Prostate gland (tissue), 2 donors: ENCODE results near the gene FRYL. TPM values are rescaled to one million over a fixed set of nuclear protein-coding genes. Genes with fewer than 3 reads are reported as not detected.

ENCODE experiments used
- DNase-seq: peaks from one replicate; pipeline ENCODE4 v3.0.0-alpha.2; 2019; ENCODE audit warnings: low spot score
- H3K27ac ChIP-seq, 2 donors: fragments of 200-600 bp; sonication (generic); 2 replicates each; pipeline ENCODE4 v1.5.1; 2017 to 2019
- H3K27me3 ChIP-seq: fragments of 200-600 bp; sonication (generic); replicated peaks from 2 replicates; pipeline ENCODE4 v1.5.1; 2019; ENCODE audit not compliant: insufficient read depth
- H3K36me3 ChIP-seq, 2 donors: fragments of 200-600 bp; sonication (generic); 1 replicate in 1 of 2; 2 replicates in 1 of 2; pipeline versions ENCODE4 v1.5.1 to v1.8.1; 2017 to 2019
- H3K4me1 ChIP-seq: fragments of 200-600 bp; sonication (generic); replicated peaks from 2 replicates; pipeline ENCODE4 v1.5.1; 2019
- H3K4me3 ChIP-seq, 2 donors: fragments of 200-600 bp; sonication (generic); 2 replicates each; pipeline ENCODE4 v1.5.1; 2017 to 2019
- H3K9me3 ChIP-seq: fragments of 200-600 bp; sonication (generic); 2 replicates; pipeline ENCODE4 v1.5.1; 2017
- POLR2A ChIP-seq: fragments of 450-650 bp; IDR thresholded peaks from one replicate; pipeline ENCODE4 v1.6.1; 2016; ENCODE audit warnings: antibody characterized with exemption, mild to moderate bottlenecking
- POLR2AphosphoS5 ChIP-seq: sonication (generic); formaldehyde crosslinking; IDR thresholded peaks from one replicate; pipeline ENCODE4 v1.6.1; 2017; ENCODE audit warnings: antibody characterized with exemption
- WGBS: methylation state at CpG from one replicate; pipeline ENCODE4 v1.1.5; 2018; 5-methylcytosine and 5-hydroxymethylcytosine counted together
- intact Hi-C: fragments of 100-400 bp; cut with DNase I; formaldehyde crosslinking; loops from one replicate; pipeline ENCODE4 v1.14.2; 2022
- total RNA-seq, 2 donors: library from RNA; depleted of rRNA; stranded (reverse); fragments of >200 nt; gene quantifications; one replicate each; pipeline ENCODE4 v1.1.0, GENCODE V29; 2016
- TF ChIP-seq, protein P1 (sequence below), 4 experiments: fragments of 200-600 bp in 2 of 4; fragments of 450-650 bp in 2 of 4; sonication (generic) in 2 of 4; IDR thresholded peaks; 1 replicate in 3 of 4; 2 replicates in 1 of 4; pipeline ENCODE4 v1.5.1; 2016 to 2019; ENCODE audit warnings: antibody characterized with exemption in 4 of 4, mild to moderate bottlenecking in 2 of 4, moderate library complexity in 2 of 4

FRYL gene
- total RNA-seq, 2 donors from 2014 or later = 40.0 to 47.6 TPM

DNA sequence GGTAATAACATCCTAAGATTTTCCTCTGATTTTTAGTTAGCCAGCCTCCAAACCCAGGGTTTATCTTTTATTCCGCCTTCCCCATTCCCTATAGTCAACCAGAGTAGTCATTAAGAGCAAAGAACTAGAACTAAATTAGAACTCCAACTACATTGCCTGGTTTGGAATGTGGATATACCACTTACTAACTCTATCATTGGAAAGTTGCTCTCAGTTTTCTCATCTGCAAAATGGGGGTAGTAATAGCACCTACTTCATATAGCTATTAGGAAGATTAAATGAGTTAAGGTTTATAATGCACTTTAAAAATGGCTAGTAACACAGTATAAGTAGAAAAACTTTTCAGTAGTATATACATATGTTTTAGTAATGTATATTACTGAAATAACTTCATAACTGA lies 226.4 kb downstream of the FRYL start:
- DNase-seq = no peak
- H3K4me3 ChIP-seq = no peak overlapping the region
- H3K36me3 ChIP-seq = peaks cover 0 to 11% of the 10 kb centered on the region in 2 donors
- 100% methylated on average over 1 of the region's 1 CpG for WGBS
- no peak overlapping the region for H3K27ac ChIP-seq
- no peaks in the 10 kb centered on the region for H3K4me1 ChIP-seq
- no peak for TF ChIP-seq POLR2AphosphoS5
- TF ChIP-seq, protein P1, sequence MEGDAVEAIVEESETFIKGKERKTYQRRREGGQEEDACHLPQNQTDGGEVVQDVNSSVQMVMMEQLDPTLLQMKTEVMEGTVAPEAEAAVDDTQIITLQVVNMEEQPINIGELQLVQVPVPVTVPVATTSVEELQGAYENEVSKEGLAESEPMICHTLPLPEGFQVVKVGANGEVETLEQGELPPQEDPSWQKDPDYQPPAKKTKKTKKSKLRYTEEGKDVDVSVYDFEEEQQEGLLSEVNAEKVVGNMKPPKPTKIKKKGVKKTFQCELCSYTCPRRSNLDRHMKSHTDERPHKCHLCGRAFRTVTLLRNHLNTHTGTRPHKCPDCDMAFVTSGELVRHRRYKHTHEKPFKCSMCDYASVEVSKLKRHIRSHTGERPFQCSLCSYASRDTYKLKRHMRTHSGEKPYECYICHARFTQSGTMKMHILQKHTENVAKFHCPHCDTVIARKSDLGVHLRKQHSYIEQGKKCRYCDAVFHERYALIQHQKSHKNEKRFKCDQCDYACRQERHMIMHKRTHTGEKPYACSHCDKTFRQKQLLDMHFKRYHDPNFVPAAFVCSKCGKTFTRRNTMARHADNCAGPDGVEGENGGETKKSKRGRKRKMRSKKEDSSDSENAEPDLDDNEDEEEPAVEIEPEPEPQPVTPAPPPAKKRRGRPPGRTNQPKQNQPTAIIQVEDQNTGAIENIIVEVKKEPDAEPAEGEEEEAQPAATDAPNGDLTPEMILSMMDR (IDR thresholded peaks at IDR 0.05) = no peak
- TF ChIP-seq POLR2A = no peak
- H3K27me3 ChIP-seq = no peaks in the 10 kb centered on the region
- intact Hi-C loops = no loop called here
- no peaks in the 10 kb centered on the region for H3K9me3 ChIP-seq

DNA sequence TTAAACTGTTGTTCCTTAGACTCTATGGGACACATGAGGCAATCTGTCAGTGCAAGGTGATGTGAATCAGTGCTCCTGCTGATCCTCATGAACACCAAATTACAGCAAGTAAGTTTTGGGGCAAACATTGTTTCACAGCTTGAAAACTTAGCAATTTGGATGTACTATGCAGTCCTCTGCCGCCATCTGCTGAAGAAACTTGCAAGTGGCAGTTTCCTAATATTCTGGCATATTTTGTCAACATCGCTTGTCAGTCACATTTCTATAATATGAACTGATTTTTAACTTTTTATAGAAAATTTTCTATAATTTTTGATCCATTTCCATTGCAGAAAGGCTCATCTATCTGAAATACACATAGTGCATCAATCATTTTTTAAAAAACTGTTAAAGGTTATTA lies 233.7 kb downstream of the FRYL start:
- WGBS = 72% methylated on average over 2 of the region's 2 CpGs
- H3K27me3 ChIP-seq = no peaks in the 10 kb centered on the region
- intact Hi-C loops = loop anchor here (10.0 kb wide), 1 partner anchor 102 kb away; no protein-coding TSS in a partner anchor
- peaks cover 5 to 7% of the 10 kb centered on the region in 2 donors for H3K36me3 ChIP-seq
- TF ChIP-seq POLR2AphosphoS5 = no peak
- TF ChIP-seq, protein P1 (IDR thresholded peaks at IDR 0.05) = peak in 3 of 4 experiments; percentile 39 to 61 (median 53)
- H3K4me3 ChIP-seq = no peak overlapping the region
- DNase-seq = no peak
- no peaks in the 10 kb centered on the region for H3K4me1 ChIP-seq
- no peak overlapping the region for H3K27ac ChIP-seq
- H3K9me3 ChIP-seq = no peaks in the 10 kb centered on the region

DNA sequence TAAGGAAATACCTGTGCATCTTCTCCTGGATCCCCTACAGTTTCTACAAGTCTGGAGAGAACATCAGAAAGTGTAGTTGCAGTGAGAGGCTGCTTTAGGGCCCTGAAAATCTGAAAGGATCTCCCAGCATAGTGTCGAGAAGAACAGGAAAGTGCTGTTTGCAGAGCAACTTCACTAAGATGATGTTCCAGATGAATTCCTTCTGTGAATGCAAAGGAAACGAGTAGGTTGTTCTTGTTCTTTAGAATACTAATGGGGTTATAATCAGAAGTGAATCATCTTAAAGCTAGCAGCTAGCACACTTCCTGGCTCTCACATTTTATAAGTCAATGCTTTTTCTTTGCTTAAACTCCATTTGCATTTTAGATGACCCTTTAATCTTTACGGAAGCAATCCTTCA lies 236.3 kb downstream of the FRYL start:
- Histone ChIP-seq H3K9me3 (no peaks in the 10 kb centered on the region), H3K4me1 (no peaks in the 10 kb centered on the region), H3K36me3 (peaks cover 0 to 5% of the 10 kb centered on the region in 2 donors), H3K27me3 (no peaks in the 10 kb centered on the region), H3K4me3 (no peak overlapping the region), H3K27ac (no peak overlapping the region)
- DNase-seq = no peak
- 65% methylated on average over 3 of the region's 3 CpGs for WGBS
- intact Hi-C loops = loop anchor here (10.0 kb wide), 1 partner anchor 99 kb away; no protein-coding TSS in a partner anchor
- TF ChIP-seq POLR2A (no peak), POLR2AphosphoS5 (no peak)
- TF ChIP-seq, protein P1 (IDR thresholded peaks at IDR 0.05) = no peak

DNA sequence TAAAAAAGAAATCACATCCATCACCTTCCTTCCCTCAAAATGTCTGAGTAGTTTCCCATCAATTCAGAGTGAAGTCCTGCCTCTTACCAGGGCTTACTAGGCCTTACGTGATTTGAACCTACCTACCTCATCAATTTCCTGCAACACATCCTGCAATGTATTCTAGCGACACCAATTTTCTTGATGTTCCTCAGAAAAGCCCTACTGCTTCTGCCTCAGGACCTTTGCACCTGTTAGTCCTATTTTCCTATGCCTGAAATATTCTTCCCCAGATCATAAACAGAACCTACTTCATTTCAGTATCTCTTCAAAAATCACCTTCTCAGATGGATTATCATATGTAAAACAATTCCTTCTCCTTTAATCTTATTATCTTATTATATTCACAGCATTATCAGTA lies 237.2 kb downstream of the FRYL start:
- TF ChIP-seq, protein P1 (IDR thresholded peaks at IDR 0.05) = no peak
- TF ChIP-seq POLR2A (no peak), POLR2AphosphoS5 (no peak)
- no peak for DNase-seq
- Histone ChIP-seq H3K27me3 (no peaks in the 10 kb centered on the region), H3K27ac (no peak overlapping the region), H3K4me1 (no peaks in the 10 kb centered on the region), H3K36me3 (peaks cover 0 to 5% of the 10 kb centered on the region in 2 donors), H3K9me3 (no peaks in the 10 kb centered on the region), H3K4me3 (no peak overlapping the region)
- 97% methylated on average over 2 of the region's 2 CpGs for WGBS
- intact Hi-C loops = loop anchor here (10.0 kb wide), 1 partner anchor 98 kb away; no protein-coding TSS in a partner anchor

DNA sequence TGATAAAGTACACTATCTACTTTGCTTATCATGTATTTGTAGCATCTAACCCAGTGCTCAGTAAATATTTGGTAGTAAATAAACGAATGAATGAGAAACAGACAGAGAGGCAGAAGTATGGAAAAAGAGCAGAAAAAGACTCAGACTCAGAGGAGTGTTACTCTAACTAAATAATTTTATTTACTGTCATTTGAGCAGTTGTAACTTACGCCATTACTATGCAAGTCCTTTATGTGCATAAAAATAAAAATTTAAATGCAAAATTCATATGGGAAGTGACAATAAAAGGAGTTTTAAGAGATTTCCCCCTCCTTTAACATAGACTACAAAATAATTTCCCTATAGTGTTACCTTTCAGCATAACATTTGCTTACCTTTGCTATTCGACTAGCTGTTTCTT lies 240.5 kb downstream of the FRYL start:
- Histone ChIP-seq H3K9me3 (no peaks in the 10 kb centered on the region), H3K27me3 (no peaks in the 10 kb centered on the region), H3K27ac (no peak overlapping the region), H3K4me3 (no peak overlapping the region), H3K4me1 (no peaks in the 10 kb centered on the region), H3K36me3 (peaks cover 0 to 5% of the 10 kb centered on the region in 2 donors)
- WGBS = 69% methylated on average over 3 of the region's 3 CpGs
- TF ChIP-seq POLR2AphosphoS5 = no peak
- DNase-seq = no peak
- intact Hi-C loops = no loop called here
